OCI-LY3 (cell line): ENCODE results near the gene FCF1.

ENCODE experiments used
- CTCF ChIP-seq: fragments of 200-600, 300-600 bp; sonication (generic); IDR thresholded peaks from 2 replicates; pipeline ENCODE4 v1.5.1; 2014; ENCODE audit warnings: antibody characterized with exemption, low read length, low read depth
- EZH2phosphoT487 ChIP-seq: fragments of 200-600 bp; shearing (Covaris generic); IDR thresholded peaks from 2 replicates; pipeline ENCODE4 v1.6.1; 2018; ENCODE audit warnings: antibody characterized with exemption, mixed run types, low read depth

- TF ChIP-seq CTCF, result no peak
- TF ChIP-seq EZH2phosphoT487, result no peak
These were observed 15.4 kb upstream of the FCF1 start for GRCh38 chr14:74697543-74697942.
